Measurements from ENCODE around the gene TMEM25.
A peak's percentile ranks its signal among the peaks of the same experiment; 100 is the strongest.

DNA sequence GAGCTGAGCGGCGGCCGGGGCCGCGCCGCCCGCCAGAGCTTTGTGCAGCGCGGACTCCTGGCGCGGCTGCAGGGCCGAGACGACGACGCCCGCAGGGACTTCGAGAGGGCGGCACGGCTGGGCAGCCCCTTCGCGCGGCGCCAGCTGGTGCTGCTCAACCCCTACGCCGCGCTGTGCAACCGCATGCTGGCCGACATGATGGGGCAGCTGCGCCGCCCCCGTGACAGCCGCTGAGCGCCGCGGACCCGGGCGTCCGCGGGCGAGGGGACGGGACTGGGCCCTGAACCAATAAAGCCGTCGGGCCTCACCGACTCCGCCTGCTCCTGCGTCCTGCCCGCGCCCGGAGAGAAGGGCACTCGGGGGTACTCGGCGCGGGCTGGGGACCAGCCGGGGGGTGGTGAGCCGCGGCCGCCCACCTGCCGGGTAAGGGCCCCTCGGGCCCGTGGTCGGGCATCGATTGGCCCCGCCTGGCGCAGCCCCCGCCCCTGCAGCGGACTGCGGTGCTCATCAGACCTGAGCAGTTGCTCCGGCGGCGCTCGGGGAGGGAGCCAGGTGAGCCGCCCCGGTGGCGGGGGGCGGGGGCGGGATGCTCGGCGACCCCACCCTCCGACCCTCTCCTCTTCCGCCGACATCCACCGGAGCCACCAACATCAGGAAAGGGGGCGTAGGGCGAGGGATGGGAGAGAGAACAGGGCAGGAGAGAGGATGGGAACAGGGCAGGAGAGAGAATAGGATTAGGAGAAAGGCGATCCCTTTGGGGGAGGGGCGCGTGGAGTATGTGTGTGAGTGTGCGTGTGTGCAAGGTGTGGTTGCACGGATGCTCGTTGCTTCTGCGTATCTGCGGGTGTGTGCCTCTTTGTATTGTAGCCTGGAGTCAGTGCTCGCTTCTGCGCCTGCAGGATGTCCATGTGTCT lies at the start of gene TMEM25:
- TF ChIP-seq, protein P1, sequence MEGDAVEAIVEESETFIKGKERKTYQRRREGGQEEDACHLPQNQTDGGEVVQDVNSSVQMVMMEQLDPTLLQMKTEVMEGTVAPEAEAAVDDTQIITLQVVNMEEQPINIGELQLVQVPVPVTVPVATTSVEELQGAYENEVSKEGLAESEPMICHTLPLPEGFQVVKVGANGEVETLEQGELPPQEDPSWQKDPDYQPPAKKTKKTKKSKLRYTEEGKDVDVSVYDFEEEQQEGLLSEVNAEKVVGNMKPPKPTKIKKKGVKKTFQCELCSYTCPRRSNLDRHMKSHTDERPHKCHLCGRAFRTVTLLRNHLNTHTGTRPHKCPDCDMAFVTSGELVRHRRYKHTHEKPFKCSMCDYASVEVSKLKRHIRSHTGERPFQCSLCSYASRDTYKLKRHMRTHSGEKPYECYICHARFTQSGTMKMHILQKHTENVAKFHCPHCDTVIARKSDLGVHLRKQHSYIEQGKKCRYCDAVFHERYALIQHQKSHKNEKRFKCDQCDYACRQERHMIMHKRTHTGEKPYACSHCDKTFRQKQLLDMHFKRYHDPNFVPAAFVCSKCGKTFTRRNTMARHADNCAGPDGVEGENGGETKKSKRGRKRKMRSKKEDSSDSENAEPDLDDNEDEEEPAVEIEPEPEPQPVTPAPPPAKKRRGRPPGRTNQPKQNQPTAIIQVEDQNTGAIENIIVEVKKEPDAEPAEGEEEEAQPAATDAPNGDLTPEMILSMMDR (IDR thresholded peaks at IDR 0.05 in 8 of 11, conservative IDR thresholded peaks at IDR 0.05 in 3 of 11) = peak in 1 of 11 experiments; percentile 6
- peak; percentile 51 to 75 (median 71) for TF ChIP-seq POLR2AphosphoS5 (IDR thresholded peaks at IDR 0.05)

Measured in spleen (tissue), 7 donors.